LNCAP (cell line): ENCODE measurements around the gene METAP1D.

Experiments used
- TF ChIP-seq, protein P1 (sequence below): fragments of 450-650 bp; IDR thresholded peaks from 2 replicates; pipeline ENCODE4 v1.5.1; 2017; ENCODE audit warnings: mild to moderate bottlenecking

Gene METAP1D

DNA sequence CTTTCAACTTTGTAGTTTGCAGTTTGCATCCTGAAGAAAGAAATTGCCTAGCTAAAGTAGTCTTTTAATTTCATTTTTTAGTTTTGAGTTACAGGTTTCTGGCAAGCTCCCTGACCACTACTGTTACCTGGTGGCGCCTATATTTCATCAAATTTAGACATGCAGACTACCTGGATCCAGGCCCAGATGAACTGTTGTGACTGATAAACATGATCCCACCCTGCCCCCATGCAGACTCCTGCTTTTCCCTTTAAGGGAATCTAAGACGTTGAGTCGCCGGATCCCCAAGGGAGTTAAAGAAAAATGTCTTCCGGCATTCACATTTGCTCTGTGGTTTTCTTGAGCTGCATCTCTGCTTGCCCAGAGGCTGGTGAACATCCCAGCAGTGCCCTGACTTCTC, 22.2 kb downstream of the METAP1D start:
- TF ChIP-seq, protein P1, sequence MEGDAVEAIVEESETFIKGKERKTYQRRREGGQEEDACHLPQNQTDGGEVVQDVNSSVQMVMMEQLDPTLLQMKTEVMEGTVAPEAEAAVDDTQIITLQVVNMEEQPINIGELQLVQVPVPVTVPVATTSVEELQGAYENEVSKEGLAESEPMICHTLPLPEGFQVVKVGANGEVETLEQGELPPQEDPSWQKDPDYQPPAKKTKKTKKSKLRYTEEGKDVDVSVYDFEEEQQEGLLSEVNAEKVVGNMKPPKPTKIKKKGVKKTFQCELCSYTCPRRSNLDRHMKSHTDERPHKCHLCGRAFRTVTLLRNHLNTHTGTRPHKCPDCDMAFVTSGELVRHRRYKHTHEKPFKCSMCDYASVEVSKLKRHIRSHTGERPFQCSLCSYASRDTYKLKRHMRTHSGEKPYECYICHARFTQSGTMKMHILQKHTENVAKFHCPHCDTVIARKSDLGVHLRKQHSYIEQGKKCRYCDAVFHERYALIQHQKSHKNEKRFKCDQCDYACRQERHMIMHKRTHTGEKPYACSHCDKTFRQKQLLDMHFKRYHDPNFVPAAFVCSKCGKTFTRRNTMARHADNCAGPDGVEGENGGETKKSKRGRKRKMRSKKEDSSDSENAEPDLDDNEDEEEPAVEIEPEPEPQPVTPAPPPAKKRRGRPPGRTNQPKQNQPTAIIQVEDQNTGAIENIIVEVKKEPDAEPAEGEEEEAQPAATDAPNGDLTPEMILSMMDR, result no peak

DNA sequence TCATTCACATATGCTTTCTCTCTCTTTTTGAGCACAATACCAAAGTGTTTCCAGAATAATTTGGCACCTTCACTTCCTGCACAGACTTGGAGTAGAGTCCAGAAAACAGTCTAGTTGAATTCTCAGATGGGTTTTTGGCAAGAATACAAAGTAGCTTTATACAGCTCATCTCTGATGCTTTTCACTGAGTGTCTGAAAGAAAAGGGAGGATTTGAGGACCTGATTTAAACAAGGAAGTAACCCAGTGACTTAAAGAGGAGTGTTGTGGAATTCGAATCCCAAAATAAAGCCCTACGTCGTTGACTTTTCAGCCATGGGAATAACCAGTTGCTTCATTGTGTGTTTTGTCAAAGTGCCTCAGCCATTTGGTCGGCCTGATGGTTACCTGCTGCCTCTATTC, 31.8 kb downstream of the METAP1D start:
- TF ChIP-seq, protein P1, result no peak

DNA sequence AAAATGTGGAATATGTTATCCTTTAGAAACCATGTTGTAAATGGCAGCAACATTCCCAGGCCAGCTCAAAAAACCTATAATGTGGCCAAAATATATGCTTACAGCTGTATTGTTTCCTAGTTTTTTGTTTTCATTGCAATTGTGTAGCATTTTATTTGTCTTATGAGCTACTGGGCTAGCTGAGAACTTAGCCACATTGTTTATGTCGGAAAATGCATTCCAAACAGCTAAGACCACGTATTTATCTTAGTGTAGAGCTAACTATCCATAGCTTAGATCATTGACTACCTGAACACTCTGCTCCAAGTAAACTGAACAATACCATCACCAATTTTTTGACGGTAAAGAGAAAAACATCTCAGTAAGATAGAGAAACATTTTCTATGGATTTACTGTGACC, 38.4 kb downstream of the METAP1D start:
- TF ChIP-seq, protein P1, result no peak

DNA sequence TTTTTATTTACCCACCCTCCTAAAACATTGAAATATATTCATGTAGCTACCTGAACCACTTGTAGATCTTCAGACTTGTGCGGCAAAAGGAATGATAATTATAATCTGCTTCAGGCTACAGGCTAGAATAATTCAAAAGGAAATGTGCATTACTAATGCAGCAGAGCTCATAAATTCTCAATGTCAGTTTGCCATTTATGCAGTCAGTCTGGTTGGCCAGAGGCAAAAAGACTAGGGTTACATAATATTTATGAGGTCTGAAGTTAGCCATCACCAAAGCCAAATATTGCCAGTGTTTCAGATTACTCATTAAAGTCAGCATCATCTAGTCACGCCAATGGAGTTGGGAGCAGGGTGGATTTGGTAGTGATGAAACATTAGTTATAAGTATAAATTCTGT, 38.9 kb downstream of the METAP1D start:
- TF ChIP-seq, protein P1, result no peak

DNA sequence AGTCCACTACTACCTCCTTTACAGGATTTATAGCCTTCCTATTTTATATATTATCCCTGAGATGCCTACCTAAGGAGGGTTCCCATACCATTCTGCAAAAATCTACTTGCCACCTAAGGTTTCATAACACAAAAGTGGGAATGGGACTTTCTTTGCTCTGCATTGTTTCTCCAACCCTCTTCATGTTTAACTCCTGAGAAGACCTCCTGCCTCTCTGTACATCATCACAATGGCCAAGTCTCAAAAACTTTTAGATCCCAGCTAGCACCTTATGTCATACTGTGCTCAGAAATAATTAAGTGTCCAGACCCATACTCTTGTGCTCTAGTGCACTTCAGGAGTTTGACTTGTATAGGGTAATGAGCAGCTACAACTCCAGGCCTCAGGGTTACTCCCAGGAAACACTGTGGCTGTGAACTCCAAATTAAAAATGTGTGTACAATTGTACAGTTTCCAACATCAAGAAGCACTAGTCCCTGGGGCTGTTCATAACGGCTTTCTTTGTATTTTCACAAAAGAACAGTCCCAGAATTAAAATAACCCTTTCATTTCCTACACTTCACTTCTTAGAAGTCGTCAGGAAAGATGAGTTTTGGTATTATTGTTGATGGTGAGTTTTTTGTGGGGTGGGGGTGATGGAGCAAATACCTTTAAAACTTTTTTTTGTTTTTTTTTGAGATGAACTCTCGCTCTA, 39.4 kb downstream of the METAP1D start:
- TF ChIP-seq, protein P1, result no peak

DNA sequence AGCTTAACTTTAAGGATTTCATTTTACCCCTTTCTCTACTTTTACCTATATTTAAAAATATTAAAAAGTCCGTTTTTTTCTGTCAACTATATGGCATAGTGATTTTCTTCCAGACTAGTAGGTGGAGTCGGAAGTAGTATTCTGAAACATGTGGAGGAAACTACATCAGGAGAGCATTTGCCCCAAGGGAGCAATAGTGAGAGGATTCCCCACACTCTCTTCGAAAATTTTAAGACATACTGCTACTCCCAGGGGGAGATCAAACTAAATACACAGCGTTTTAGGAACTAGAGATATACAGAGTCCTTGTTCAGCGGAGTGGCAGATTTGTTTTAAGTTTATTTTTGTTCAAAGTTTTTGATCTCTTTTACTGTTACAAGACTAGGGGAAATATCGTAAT, 40.6 kb downstream of the METAP1D start:
- TF ChIP-seq, protein P1, result no peak

DNA sequence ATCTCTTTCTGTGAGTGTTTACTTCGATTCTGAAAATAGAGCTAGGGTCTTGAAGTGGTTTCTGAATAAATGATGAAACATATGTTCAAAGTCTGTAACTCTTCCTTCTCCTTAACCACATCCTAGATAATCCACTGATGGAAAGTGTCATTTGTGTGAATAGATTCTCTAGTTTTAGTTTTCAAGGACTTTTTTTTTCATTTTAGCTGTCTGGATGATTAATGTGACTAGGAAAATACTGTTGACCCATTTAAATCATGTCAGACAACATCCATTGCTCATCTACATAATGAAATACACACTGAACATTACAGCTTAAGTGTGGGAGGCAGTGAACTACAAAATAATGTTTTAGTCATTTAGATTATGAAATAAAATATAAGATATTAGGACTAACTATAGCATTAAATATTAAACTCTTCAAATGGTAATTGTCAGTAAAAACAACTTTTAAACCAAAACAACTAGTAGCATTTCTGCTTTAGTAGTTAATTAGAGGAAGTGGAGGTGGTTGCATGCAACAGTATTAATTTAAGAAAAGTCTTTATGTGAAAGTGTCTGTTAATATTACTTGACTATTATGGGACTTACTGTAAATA, 46.4 kb downstream of the METAP1D start:
- TF ChIP-seq, protein P1, result no peak
